HCT116 (cell line): ENCODE results near the gene TSPAN14. TPM values are rescaled to one million over a fixed set of nuclear protein-coding genes. Genes with fewer than 3 reads are reported as not detected.

Source experiments
- ATAC-seq: fragments of 200-7000 bp; cut with Tn5 transposase; 2 replicates; pipeline ENCODE4 v1.9.1; 2020; ENCODE audit warnings: mild to moderate bottlenecking, moderate library complexity
- BruUV-seq: library from RNA; stranded (reverse); fragments of 400-500 nt; replicated peaks from 2 replicates; lab custom pipeline; 2021; lab: Mats Ljungman, UMichigan
- CTCF ChIA-PET: fragments of 300-600 bp; sonication (Branson Sonifier 250); formaldehyde crosslinking; loops from one replicate; lab custom pipeline; 2021; ENCODE audit warnings: antibody characterized with exemption; lab: Charles Lee
- POLR2A ChIA-PET: fragments of 300-600, 350-600 bp; sonication (Branson Sonifier 250); formaldehyde crosslinking; loops from one replicate; lab custom pipeline; 2021; ENCODE audit warnings: antibody characterized with exemption; lab: Charles Lee
- RAD21 ChIA-PET, 2 experiments: fragments of 300-600 bp; sonication (Branson Sonifier 250); formaldehyde crosslinking; loops; one replicate each; lab custom pipeline; 2023; ENCODE audit warnings: low total read pairs in 2 of 2; ENCODE audit not compliant: uncharacterized antibody in 2 of 2, unreplicated experiment in 2 of 2, low non-redundant PET in 1 of 2; lab: Charles Lee
- DNase-seq: peaks from one replicate; pipeline ENCODE4 v3.0.0-alpha.2; 2010; ENCODE audit warnings: low read depth, low spot score
- H2AFZ ChIP-seq: fragments of 200-600 bp; shearing (Covaris generic), sonication (generic); 2 replicates; pipeline ENCODE4 v1.6.1; 2017; ENCODE audit warnings: low read depth, mixed run types, mixed read lengths, antibody characterized with exemption, low read length; ENCODE audit not compliant: poor library complexity, severe bottlenecking
- H3K27ac ChIP-seq: 2 replicates; pipeline ENCODE4 v1.5.1; 2012; ENCODE audit warnings: low read depth, low read length
- H3K27me3 ChIP-seq: fragments of 200-600 bp; sonication (generic); 2 replicates; pipeline ENCODE4 v1.6.1; 2016; ENCODE audit warnings: mixed run types, low read length, mixed read lengths; ENCODE audit not compliant: insufficient read depth
- H3K36me3 ChIP-seq, 2 experiments: fragments of 200-500 bp in 1 of 2; fragments of 200-600 bp in 1 of 2; sonication (Bioruptor generic) in 1 of 2; sonication (generic) in 1 of 2; 2 replicates each; pipeline versions ENCODE4 v1.5.1 to v1.6.1; 2014 to 2016; ENCODE audit warnings: low read length in 2 of 2, inconsistent platforms in 1 of 2, mixed read lengths in 1 of 2, mixed run types in 1 of 2; ENCODE audit not compliant: insufficient read depth in 2 of 2, control insufficient read depth in 1 of 2
- H3K4me1 ChIP-seq, 2 experiments: fragments of 200-600 bp in 1 of 2; sonication (generic) in 1 of 2; 2 replicates each; pipeline versions ENCODE4 v1.5.1 to v1.6.1; 2012 to 2017; ENCODE audit warnings: low read length in 2 of 2, inconsistent platforms in 1 of 2, mild to moderate bottlenecking in 1 of 2, mixed read lengths in 1 of 2, mixed run types in 1 of 2, moderate library complexity in 1 of 2; ENCODE audit not compliant: insufficient read depth in 2 of 2, control insufficient read depth in 1 of 2
- H3K4me2 ChIP-seq: fragments of 200-600 bp; sonication (generic); 2 replicates; pipeline ENCODE4 v1.6.1; 2017; ENCODE audit warnings: mixed run types, low read length, mixed read lengths
- H3K4me3 ChIP-seq, 2 experiments: fragments of 200-600 bp in 1 of 2; sonication (generic) in 1 of 2; replicated peaks in 1 of 2; 2 replicates each; pipeline ENCODE4 v1.5.1; 2011 to 2016; ENCODE audit warnings: low read length in 2 of 2, control low read depth in 1 of 2, low read depth in 1 of 2, mild to moderate bottlenecking in 1 of 2, mixed read lengths in 1 of 2, mixed run types in 1 of 2
- H3K79me2 ChIP-seq: fragments of 200-600 bp; sonication (generic); 2 replicates; pipeline ENCODE4 v1.6.1; 2017; ENCODE audit warnings: mild to moderate bottlenecking, mixed run types, low read length, moderate library complexity, mixed read lengths; ENCODE audit not compliant: insufficient read depth
- H3K9ac ChIP-seq: fragments of 200-600 bp; sonication (generic); 2 replicates; pipeline ENCODE4 v1.6.1; 2016; ENCODE audit warnings: low read length, mixed read lengths
- H3K9me2 ChIP-seq: fragments of 200-600 bp; sonication (generic), shearing (Covaris generic); 2 replicates; pipeline ENCODE4 v1.6.1; 2017; ENCODE audit warnings: mixed run types, mild to moderate bottlenecking, moderate library complexity; ENCODE audit not compliant: insufficient read depth
- H3K9me3 ChIP-seq, 2 experiments: fragments of 200-500 bp in 1 of 2; fragments of 200-600 bp in 1 of 2; sonication (Bioruptor generic) in 1 of 2; sonication (generic) in 1 of 2; 2 replicates each; pipeline ENCODE4 v1.6.1; 2014 to 2017; ENCODE audit warnings: low read length in 2 of 2, mixed read lengths in 2 of 2, inconsistent platforms in 1 of 2, low read depth in 1 of 2, mild to moderate bottlenecking in 1 of 2, mixed run types in 1 of 2, moderate library complexity in 1 of 2; ENCODE audit not compliant: control insufficient read depth in 1 of 2, insufficient read depth in 1 of 2
- H4K20me1 ChIP-seq: fragments of 200-600 bp; sonication (generic), shearing (Covaris generic); 2 replicates; pipeline ENCODE4 v1.6.1; 2017; ENCODE audit warnings: mixed run types, mild to moderate bottlenecking, moderate library complexity; ENCODE audit not compliant: insufficient read depth
- ATF3 ChIP-seq: IDR thresholded peaks from 2 replicates; pipeline ENCODE4 v1.6.1; 2012
- CBX3 ChIP-seq: IDR thresholded peaks from 2 replicates; pipeline ENCODE4 v1.6.1; 2012; ENCODE audit warnings: low read depth
- CEBPB ChIP-seq: IDR thresholded peaks from 2 replicates; pipeline ENCODE4 v1.6.1; 2012; ENCODE audit warnings: low read depth
- EGR1 ChIP-seq: IDR thresholded peaks from 2 replicates; pipeline ENCODE4 v1.6.1; 2012; ENCODE audit warnings: low read depth
- ELF1 ChIP-seq: IDR thresholded peaks from 2 replicates; pipeline ENCODE4 v1.6.1; 2012; ENCODE audit warnings: low read depth, borderline replicate concordance
- EZH2 ChIP-seq: fragments of 200-600 bp; sonication (generic); IDR thresholded peaks from 2 replicates; pipeline ENCODE4 v1.6.1; 2017; ENCODE audit warnings: antibody characterized with exemption, mixed run types
- EZH2phosphoT487 ChIP-seq: fragments of 200-600 bp; IDR thresholded peaks from 2 replicates; pipeline ENCODE4 v1.6.1; 2018; ENCODE audit warnings: antibody characterized with exemption, borderline replicate concordance
- JUND ChIP-seq: IDR thresholded peaks from 2 replicates; pipeline ENCODE4 v1.6.1; 2012
- MAX ChIP-seq: IDR thresholded peaks from 2 replicates; pipeline ENCODE4 v1.6.1; 2012
- REST ChIP-seq: IDR thresholded peaks from 2 replicates; pipeline ENCODE4 v1.6.1; 2012; ENCODE audit warnings: low read depth
- SIN3A ChIP-seq: IDR thresholded peaks from 2 replicates; pipeline ENCODE4 v1.6.1; 2012; ENCODE audit warnings: low read depth
- SP1 ChIP-seq: IDR thresholded peaks from 2 replicates; pipeline ENCODE4 v1.6.1; 2012; ENCODE audit warnings: low read depth
- TCF7L2 ChIP-seq: IDR thresholded peaks from 2 replicates; pipeline ENCODE4 v1.7.0; 2011; ENCODE audit warnings: borderline replicate concordance, inconsistent platforms; ENCODE audit not compliant: insufficient read depth, insufficient read length; ENCODE audit errors: extremely low read depth
- YY1 ChIP-seq: IDR thresholded peaks from 2 replicates; pipeline ENCODE4 v1.6.1; 2011; ENCODE audit warnings: low read length, low read depth, moderate library complexity, mild to moderate bottlenecking; ENCODE audit not compliant: insufficient replicate concordance; ENCODE audit errors: extremely low read depth
- ZBTB33 ChIP-seq: IDR thresholded peaks from 2 replicates; pipeline ENCODE4 v1.6.1; 2011; ENCODE audit warnings: mild to moderate bottlenecking, low read length, moderate library complexity; ENCODE audit not compliant: insufficient replicate concordance; ENCODE audit errors: extremely low read depth
- ZNF274 ChIP-seq: fragments of 200-500 bp; sonication (Bioruptor generic); IDR thresholded peaks from 2 replicates; pipeline ENCODE4 v1.6.1; 2014; ENCODE audit warnings: mild to moderate bottlenecking, low read depth, low read length, inconsistent platforms
- intact Hi-C: fragments of 100-400 bp; cut with micrococcal nuclease; formaldehyde crosslinking; loops from 2 replicates; pipeline ENCODE4 v1.10.0; 2022
- total RNA-seq: library from RNA; stranded (reverse); gene quantifications from one replicate; pipeline ENCODE4 v1.2.1, GENCODE V29; 2021; ENCODE audit not compliant: unreplicated experiment

TSPAN14 gene
- total RNA-seq, 1 experiment from 2014 or later, result 86.8 TPM

GRCh38 chr10:80452640-80453039, 1.5 kb upstream of the TSPAN14 start (continued):
- no peak for TF ChIP-seq ZBTB33
- TF ChIP-seq CBX3, result no peak
- no peak for TF ChIP-seq SIN3A
- no peak for TF ChIP-seq SP1
- TF ChIP-seq ELF1, result no peak
- TF ChIP-seq TCF7L2, result no peak
- TF ChIP-seq YY1, result no peak
- TF ChIP-seq EZH2, result no peak
- TF ChIP-seq ATF3, result no peak

- TSS peak; percentile 87 for BruUV-seq
- Histone ChIP-seq H3K4me1 (peaks cover 28 to 47% of the 10 kb centered on the region in 2 experiments), H3K4me3 (peak overlapping the region; percentile 53 to 64), H2AFZ (no peak overlapping the region), H3K27me3 (no peaks in the 10 kb centered on the region), H3K9me3 (peaks cover 0 to 5% of the 10 kb centered on the region in 2 experiments; a peak in 1 of 4 replicates), H3K9me2 (no peaks in the 10 kb centered on the region), H3K36me3 (no peaks in the 10 kb centered on the region), H3K4me2 (peak overlapping the region; percentile 76), H3K79me2 (peaks cover 40% of the 10 kb centered on the region), H3K9ac (peak overlapping the region; percentile 69), H3K27ac (peak overlapping the region; percentile 40), H4K20me1 (no peaks in the 10 kb centered on the region)
- CTCF ChIA-PET, result interaction anchor here (1.7 kb wide), 2 partner anchors 9 to 52 kb away, joined by 6 to 9 read pairs; no protein-coding TSS in a partner anchor
- ATAC-seq (no peak), DNase-seq (no peak)
- TF ChIP-seq EGR1 (no peak), SIN3A (no peak), ZNF274 (no peak), REST (no peak), TCF7L2 (no peak), MAX (no peak), EZH2phosphoT487 (no peak), CEBPB (no peak), JUND (no peak), CBX3 (no peak), SP1 (no peak)
- intact Hi-C loops, result no loop called here
- RAD21 ChIA-PET, result no interaction called here
- POLR2A ChIA-PET, result interaction anchor here (0.6 to 0.7 kb wide), 2 partner anchors 30 to 130 kb away, joined by 3 read pairs; no protein-coding TSS in a partner anchor
Observed at GRCh38 chr10:80453056-80453841, 861 bp upstream of the TSPAN14 start.
